ENCODE measurements around the gene RIC1.

The RIC1 gene

GRCh38 chr9:5750569-5750968, 121.7 kb downstream of the RIC1 start:
- FAIRE-seq (no peak), DNase-seq (ENCODE audit: insufficient read length, low spot score) (no peak)
- TF ChIP-seq, protein P1, sequence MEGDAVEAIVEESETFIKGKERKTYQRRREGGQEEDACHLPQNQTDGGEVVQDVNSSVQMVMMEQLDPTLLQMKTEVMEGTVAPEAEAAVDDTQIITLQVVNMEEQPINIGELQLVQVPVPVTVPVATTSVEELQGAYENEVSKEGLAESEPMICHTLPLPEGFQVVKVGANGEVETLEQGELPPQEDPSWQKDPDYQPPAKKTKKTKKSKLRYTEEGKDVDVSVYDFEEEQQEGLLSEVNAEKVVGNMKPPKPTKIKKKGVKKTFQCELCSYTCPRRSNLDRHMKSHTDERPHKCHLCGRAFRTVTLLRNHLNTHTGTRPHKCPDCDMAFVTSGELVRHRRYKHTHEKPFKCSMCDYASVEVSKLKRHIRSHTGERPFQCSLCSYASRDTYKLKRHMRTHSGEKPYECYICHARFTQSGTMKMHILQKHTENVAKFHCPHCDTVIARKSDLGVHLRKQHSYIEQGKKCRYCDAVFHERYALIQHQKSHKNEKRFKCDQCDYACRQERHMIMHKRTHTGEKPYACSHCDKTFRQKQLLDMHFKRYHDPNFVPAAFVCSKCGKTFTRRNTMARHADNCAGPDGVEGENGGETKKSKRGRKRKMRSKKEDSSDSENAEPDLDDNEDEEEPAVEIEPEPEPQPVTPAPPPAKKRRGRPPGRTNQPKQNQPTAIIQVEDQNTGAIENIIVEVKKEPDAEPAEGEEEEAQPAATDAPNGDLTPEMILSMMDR (IDR thresholded peaks at IDR 0.05; ENCODE audit: insufficient read depth, missing control alignments): no peak

- DNase-seq (ENCODE audit: insufficient read length, low spot score) (no peak), FAIRE-seq (no peak)
- TF ChIP-seq, protein P1 (IDR thresholded peaks at IDR 0.05; ENCODE audit: insufficient read depth, missing control alignments): no peak
Observed at GRCh38 chr9:5756633-5757032, 127.7 kb downstream of the RIC1 start.

GRCh38 chr9:5760338-5760737, 131.4 kb downstream of the RIC1 start:
- FAIRE-seq (no peak), DNase-seq (ENCODE audit: insufficient read length, low spot score) (no peak)
- TF ChIP-seq, protein P1 (IDR thresholded peaks at IDR 0.05; ENCODE audit: insufficient read depth, missing control alignments): no peak

DNA sequence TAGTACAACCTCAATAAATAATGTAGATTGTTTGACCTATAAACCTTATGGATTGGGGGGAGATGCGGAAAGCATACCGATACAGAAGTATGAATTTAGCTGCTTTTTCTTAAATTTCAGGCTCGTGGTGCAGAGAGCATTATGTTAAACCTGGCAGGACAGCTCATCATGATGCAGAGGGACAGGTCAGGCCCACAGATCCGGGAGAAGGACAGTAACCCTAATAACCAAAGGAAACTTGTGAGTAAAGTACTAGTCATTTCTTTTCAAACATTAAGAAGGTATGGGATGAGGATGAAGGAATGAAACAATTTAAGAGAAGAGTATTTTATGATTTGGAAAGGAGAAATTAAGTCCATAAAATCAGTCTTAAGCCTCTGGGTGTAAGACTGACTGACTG, 133.5 kb downstream of the RIC1 start:
- no peak for DNase-seq (ENCODE audit: insufficient read length, low spot score)
- TF ChIP-seq, protein P1 (IDR thresholded peaks at IDR 0.05; ENCODE audit: insufficient read depth, missing control alignments): no peak
- FAIRE-seq: no peak

DNA sequence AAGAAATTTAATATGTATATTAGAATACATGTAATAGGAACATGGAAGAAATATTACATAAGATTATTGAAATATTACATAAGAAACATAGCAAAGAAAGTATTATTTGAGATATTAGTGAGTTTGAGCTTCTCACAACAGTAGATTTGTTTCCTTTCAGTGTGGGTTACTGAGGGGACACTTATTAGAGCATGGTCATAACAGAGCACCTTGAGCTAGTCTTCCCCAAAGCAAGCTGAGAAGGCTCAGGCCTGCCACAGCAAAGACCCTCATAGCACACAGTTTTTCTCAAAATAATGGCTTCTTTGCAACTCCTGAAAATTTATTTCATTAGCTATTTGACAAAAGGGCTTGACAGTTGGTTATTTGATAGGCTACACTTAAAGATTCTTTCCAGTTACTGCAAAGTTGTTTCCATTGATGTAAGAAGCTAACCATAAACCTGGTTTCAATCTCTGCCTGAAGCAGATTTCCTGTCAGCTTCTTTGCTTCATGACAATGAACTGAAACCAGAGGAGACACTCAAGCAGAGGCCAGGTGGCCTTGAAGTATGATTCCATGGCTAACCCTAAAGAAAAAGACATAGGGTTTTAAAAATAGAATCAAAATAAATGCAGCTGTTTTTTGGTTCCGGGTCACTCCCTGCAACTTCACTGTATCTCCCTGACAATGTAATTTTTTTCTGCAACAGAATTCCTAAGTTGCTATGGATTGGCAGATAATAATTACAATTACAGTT, 135.4 kb downstream of the RIC1 start:
- DNase-seq (ENCODE audit: insufficient read length, low spot score) (no peak), FAIRE-seq (no peak)
- TF ChIP-seq, protein P1 (IDR thresholded peaks at IDR 0.05; ENCODE audit: insufficient read depth, missing control alignments): no peak

DNA sequence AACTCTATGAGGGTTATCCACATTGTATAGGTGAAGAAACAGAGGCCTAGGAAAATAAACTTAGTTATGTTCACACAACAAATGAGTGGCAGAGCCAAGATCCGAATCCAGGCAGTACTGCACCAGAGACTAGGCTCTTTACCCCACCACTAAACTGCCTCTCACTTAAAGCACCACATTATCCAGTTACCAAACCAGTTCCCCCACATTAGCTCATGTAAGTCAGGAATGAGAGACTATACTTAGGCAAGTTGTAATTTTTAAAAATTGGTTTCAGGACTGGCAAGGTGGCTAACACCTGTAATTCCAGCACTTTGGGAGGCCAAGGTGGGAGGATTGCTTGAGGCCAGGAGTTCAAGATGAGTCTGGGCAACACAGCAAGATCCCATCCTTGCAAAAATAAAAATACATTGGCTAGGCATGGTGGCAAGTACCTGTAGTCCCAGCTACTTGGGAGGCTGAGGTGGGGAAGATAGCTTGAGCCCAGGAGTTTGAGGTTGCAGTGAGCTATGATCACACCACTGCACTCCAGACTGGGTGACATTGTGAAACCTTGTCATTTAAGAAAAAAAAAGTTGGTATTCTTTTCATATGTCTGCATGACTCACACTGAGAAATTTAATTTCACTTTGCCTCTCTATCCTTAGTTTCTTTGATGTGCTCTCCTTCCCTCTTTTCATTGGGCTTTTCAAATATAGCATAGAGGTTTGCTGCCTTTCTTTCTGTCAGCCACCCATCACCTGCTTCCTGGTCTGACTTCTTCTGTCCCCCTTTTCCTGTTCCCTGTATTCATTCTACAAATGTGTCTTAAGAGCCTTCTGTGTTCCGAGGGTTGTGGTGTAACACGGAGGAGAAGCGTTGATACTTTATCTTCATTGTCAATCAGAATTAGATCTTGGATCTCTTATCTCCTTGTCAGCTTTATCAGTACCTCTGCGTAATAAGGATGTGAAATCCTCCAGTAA, 139.3 kb downstream of the RIC1 start:
- TF ChIP-seq, protein P1 (IDR thresholded peaks at IDR 0.05; ENCODE audit: insufficient read depth, missing control alignments): no peak
- no peak for FAIRE-seq
- no peak for DNase-seq (ENCODE audit: insufficient read length, low spot score)
